ENCODE data around the gene PPP1R3D.
A peak's percentile ranks its signal among the peaks of the same experiment; 100 is the strongest.
"Not testable (repeated sequence)": the region's sequence is repeated elsewhere in the genome, so short reads cannot be mapped to it uniquely, and the experiment has no call there.

The PPP1R3D gene

GRCh38 chr20:59940129-59940955 is at the start of gene PPP1R3D, which contains the start of gene FAM217B:
TSS of gene PPP1R3D (minus strand) at chr20:59940305. CDS start at chr20:59939931, 374 bp downstream.
TSS of gene FAM217B (plus strand) at chr20:59940389. CDS start at chr20:59943944, 3,555 bp downstream.
- FAIRE-seq (peak; percentile 89), DNase-seq (ENCODE audit: extremely low spot score, insufficient read length, low read depth) (peak; percentile 90)

- no peak for DNase-seq (ENCODE audit: extremely low spot score, insufficient read length, low read depth)
- no peak for FAIRE-seq
Observed at GRCh38 chr20:59988141-59988540, 48.0 kb upstream of the PPP1R3D start.

GRCh38 chr20:59987135-59987534 is 47.0 kb upstream of the PPP1R3D start:
- FAIRE-seq (no peak), DNase-seq (ENCODE audit: extremely low spot score, insufficient read length, low read depth) (no peak)

- DNase-seq (ENCODE audit: extremely low spot score, insufficient read length, low read depth) (no peak), FAIRE-seq (no peak)
Observed at GRCh38 chr20:59985864-59986263, 45.8 kb upstream of the PPP1R3D start.

GRCh38 chr20:59985164-59985563 is 45.1 kb upstream of the PPP1R3D start:
- FAIRE-seq = no peak

GRCh38 chr20:59984541-59984940 is 44.4 kb upstream of the PPP1R3D start:
- FAIRE-seq (no peak), DNase-seq (ENCODE audit: extremely low spot score, insufficient read length, low read depth) (no peak)

More at GRCh38 chr20:59985164-59985563, 45.1 kb upstream of the PPP1R3D start:
- no peak for DNase-seq (ENCODE audit: extremely low spot score, insufficient read length, low read depth)

GRCh38 chr20:59983076-59983475 is 43.0 kb upstream of the PPP1R3D start:
- FAIRE-seq = no peak
- DNase-seq (ENCODE audit: extremely low spot score, insufficient read length, low read depth) = no peak

GRCh38 chr20:59977086-59977485 is 37.0 kb upstream of the PPP1R3D start:
- DNase-seq (ENCODE audit: extremely low spot score, insufficient read length, low read depth) = no peak
- FAIRE-seq = no peak

- no peak for DNase-seq (ENCODE audit: extremely low spot score, insufficient read length, low read depth)
- FAIRE-seq = no peak
Observed at GRCh38 chr20:59976156-59976782, 36.2 kb upstream of the PPP1R3D start.

GRCh38 chr20:59972037-59972801 is 32.1 kb upstream of the PPP1R3D start:
- DNase-seq (ENCODE audit: extremely low spot score, insufficient read length, low read depth) = no peak
- no peak for FAIRE-seq

GRCh38 chr20:59971428-59971827 is 31.3 kb upstream of the PPP1R3D start:
- no peak for DNase-seq (ENCODE audit: extremely low spot score, insufficient read length, low read depth)
- FAIRE-seq = no peak

GRCh38 chr20:59966428-59966827 is 26.3 kb upstream of the PPP1R3D start:
- FAIRE-seq (no peak), DNase-seq (ENCODE audit: extremely low spot score, insufficient read length, low read depth) (no peak)

GRCh38 chr20:59962155-59962554 is 22.1 kb upstream of the PPP1R3D start:
- DNase-seq (ENCODE audit: extremely low spot score, insufficient read length, low read depth) = no peak
- FAIRE-seq = no peak

- DNase-seq (ENCODE audit: extremely low spot score, insufficient read length, low read depth) (no peak), FAIRE-seq (no peak)
Observed at GRCh38 chr20:59961423-59961822, 21.3 kb upstream of the PPP1R3D start.

- FAIRE-seq = no peak
- no peak for DNase-seq (ENCODE audit: extremely low spot score, insufficient read length, low read depth)
Observed at GRCh38 chr20:59958626-59959025, 18.5 kb upstream of the PPP1R3D start.

- DNase-seq (ENCODE audit: extremely low spot score, insufficient read length, low read depth) = no peak
- FAIRE-seq = no peak
Observed at GRCh38 chr20:59958123-59958522, 18.0 kb upstream of the PPP1R3D start, which contains the start of gene CDH26. TSS of gene CDH26 (plus strand) at chr20:59958423. CDS start at chr20:59958727, 304 bp downstream.

- FAIRE-seq; DNase-seq (ENCODE audit: extremely low spot score, insufficient read length, low read depth): not testable (repeated sequence)
Observed at GRCh38 chr20:59957568-59957967, 17.5 kb upstream of the PPP1R3D start.

GRCh38 chr20:59955131-59955796 is 15.2 kb upstream of the PPP1R3D start:
- no peak for FAIRE-seq
- no peak for DNase-seq (ENCODE audit: extremely low spot score, insufficient read length, low read depth)

GRCh38 chr20:59954718-59955117 is 14.6 kb upstream of the PPP1R3D start:
- FAIRE-seq = no peak

GRCh38 chr20:59949911-59950310 is 9.8 kb upstream of the PPP1R3D start:
- FAIRE-seq (no peak), DNase-seq (ENCODE audit: extremely low spot score, insufficient read length, low read depth) (no peak)

More at GRCh38 chr20:59954718-59955117, 14.6 kb upstream of the PPP1R3D start:
- DNase-seq (ENCODE audit: extremely low spot score, insufficient read length, low read depth) = no peak

Data from GM18507 (cell line).